Neural cell (in vitro differentiated cells): ENCODE data around the gene DPAGT1. TPM values are rescaled to one million over a fixed set of nuclear protein-coding genes. Genes with fewer than 3 reads are reported as not detected.

Source experiments
- H2AFZ ChIP-seq: fragments of 200-600, 300-800 bp; sonication (generic), shearing (Covaris generic); 2 replicates; pipeline ENCODE4 v1.6.0; 2014; ENCODE audit warnings: low read depth, mild to moderate bottlenecking, antibody characterized with exemption, low read length, moderate library complexity
- H3F3A ChIP-seq: fragments of 200-600 bp; shearing (Covaris generic); 2 replicates; pipeline ENCODE4 v1.6.1; 2016; ENCODE audit warnings: mild to moderate bottlenecking, moderate library complexity, mixed read lengths, antibody characterized with exemption, low read length; ENCODE audit not compliant: insufficient read depth, poor library complexity, severe bottlenecking
- H3K27ac ChIP-seq: fragments of 200-600, 300-800 bp; sonication (generic), shearing (Covaris generic); 2 replicates; pipeline ENCODE4 v1.5.1; 2014; ENCODE audit warnings: mild to moderate bottlenecking, low read length, moderate library complexity
- H3K27me3 ChIP-seq: fragments of 300-800, 200-600 bp; sonication (generic), shearing (Covaris generic); 2 replicates; pipeline ENCODE4 v1.6.0; 2014; ENCODE audit warnings: mild to moderate bottlenecking, low read depth, low read length, moderate library complexity; ENCODE audit not compliant: insufficient read depth
- H3K36me3 ChIP-seq: fragments of 300-800, 200-600 bp; sonication (generic), shearing (Covaris generic); 2 replicates; pipeline ENCODE4 v1.5.1; 2014; ENCODE audit warnings: mild to moderate bottlenecking, antibody characterized with exemption, low read length, moderate library complexity; ENCODE audit not compliant: insufficient read depth
- H3K4me2 ChIP-seq: fragments of 300-800, 200-600 bp; sonication (generic), shearing (Covaris generic); 2 replicates; pipeline ENCODE4 v1.6.0; 2014; ENCODE audit warnings: mild to moderate bottlenecking, low read length
- H3K4me3 ChIP-seq: fragments of 300-800, 200-600 bp; sonication (generic), shearing (Covaris generic); 2 replicates; pipeline ENCODE4 v1.5.1; 2014; ENCODE audit warnings: mild to moderate bottlenecking, low read length, moderate library complexity
- H3K79me2 ChIP-seq: fragments of 200-600 bp; shearing (Covaris generic); replicated peaks from 2 replicates; pipeline ENCODE4 v1.6.0; 2014; ENCODE audit warnings: mild to moderate bottlenecking, low read length, moderate library complexity; ENCODE audit not compliant: insufficient read depth
- H3K9ac ChIP-seq: fragments of 300-800, 200-600 bp; sonication (generic), shearing (Covaris generic); 2 replicates; pipeline ENCODE4 v1.6.1; 2016; ENCODE audit warnings: mild to moderate bottlenecking, low read length, mixed read lengths
- H3K9me2 ChIP-seq: fragments of 200-600 bp; shearing (Covaris generic); 2 replicates; pipeline ENCODE4 v1.6.1; 2016; ENCODE audit warnings: mild to moderate bottlenecking, low read length, mixed read lengths; ENCODE audit not compliant: insufficient read depth
- H3K9me3 ChIP-seq: fragments of 200-600, 300-800 bp; sonication (generic), shearing (Covaris generic); 2 replicates; pipeline ENCODE4 v1.6.1; 2016; ENCODE audit warnings: mild to moderate bottlenecking, mixed run types, low read length, moderate library complexity, mixed read lengths
- H4K20me1 ChIP-seq: fragments of 200-600 bp; shearing (Covaris generic); 2 replicates; pipeline ENCODE4 v1.6.1; 2016; ENCODE audit warnings: mild to moderate bottlenecking, mixed run types; ENCODE audit not compliant: insufficient read depth
- EP300 ChIP-seq: fragments of 450-650 bp; conservative IDR thresholded peaks from 2 replicates; pipeline ENCODE4 v1.6.1; 2014; ENCODE audit warnings: antibody characterized with exemption, mild to moderate bottlenecking, moderate library complexity; ENCODE audit not compliant: poor library complexity, severe bottlenecking
- EZH2 ChIP-seq: fragments of 200-600, 300-800 bp; shearing (Covaris generic), sonication (generic); IDR thresholded peaks from 2 replicates; pipeline ENCODE4 v1.6.1; 2014; ENCODE audit warnings: antibody characterized with exemption, low read length, borderline replicate concordance, mild to moderate bottlenecking; ENCODE audit not compliant: insufficient read depth, poor library complexity, severe bottlenecking
- MXI1 ChIP-seq: fragments of 450-650 bp; conservative IDR thresholded peaks from 2 replicates; pipeline ENCODE4 v1.6.1; 2014; ENCODE audit warnings: antibody characterized with exemption, mild to moderate bottlenecking; ENCODE audit not compliant: poor library complexity, severe bottlenecking
- POLR2AphosphoS5 ChIP-seq: IDR thresholded peaks from 2 replicates; pipeline ENCODE4 v1.6.1; 2012
- RAD21 ChIP-seq: fragments of 450-650 bp; conservative IDR thresholded peaks from 2 replicates; pipeline ENCODE4 v1.6.1; 2014; ENCODE audit warnings: antibody characterized with exemption, mild to moderate bottlenecking, moderate library complexity
- SMC3 ChIP-seq: fragments of 450-650 bp; conservative IDR thresholded peaks from 2 replicates; pipeline ENCODE4 v1.6.1; 2014; ENCODE audit warnings: antibody characterized with exemption, mild to moderate bottlenecking, moderate library complexity; ENCODE audit not compliant: poor library complexity
- TAF1 ChIP-seq: IDR thresholded peaks from 2 replicates; pipeline ENCODE4 v1.6.1; 2012; ENCODE audit warnings: low read depth
- polyA plus RNA-seq: library from polyadenylated mRNA; depleted of rRNA; stranded (reverse); fragments of >200 nt; gene quantifications from 2 replicates; pipeline ENCODE4 v1.2.3, GENCODE V29; 2014
- TF ChIP-seq, protein P1 (sequence below): fragments of 450-650 bp; IDR thresholded peaks from 2 replicates; pipeline ENCODE4 v1.5.1; 2014; ENCODE audit warnings: antibody characterized with exemption, mild to moderate bottlenecking, moderate library complexity; ENCODE audit not compliant: poor library complexity, severe bottlenecking
- TF ChIP-seq, protein P2 (sequence below): IDR thresholded peaks from 2 replicates; pipeline ENCODE4 v1.6.1; 2012; ENCODE audit warnings: borderline replicate concordance

Gene DPAGT1
- polyA plus RNA-seq, 1 donor from 2014 or later = 9.8 TPM

DNA sequence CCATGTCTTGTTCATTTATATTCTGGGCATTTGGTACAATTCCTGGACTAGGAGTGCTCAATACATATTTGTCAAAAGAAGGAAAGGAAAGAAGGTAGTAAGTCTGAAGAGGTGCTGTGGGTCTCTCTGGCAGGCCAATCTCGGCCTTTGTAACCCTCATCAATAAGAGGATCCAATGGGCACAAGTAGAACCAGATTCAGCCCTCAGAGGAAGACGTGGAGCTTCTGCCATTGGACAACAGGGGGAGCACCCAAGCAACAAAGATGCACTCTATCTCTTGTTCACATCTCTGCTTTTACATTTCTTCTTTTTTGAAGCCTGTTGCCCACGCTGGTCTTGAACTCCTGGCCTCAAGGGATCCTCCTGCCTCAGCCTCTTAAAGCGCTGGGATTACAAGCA, 36.3 kb downstream of the DPAGT1 start:
- TF ChIP-seq EP300 (no peak), MXI1 (no peak), TAF1 (no peak), SMC3 (peak; percentile 40), EZH2 (no peak), POLR2AphosphoS5 (no peak), RAD21 (peak; percentile 21)
- TF ChIP-seq, protein P1, sequence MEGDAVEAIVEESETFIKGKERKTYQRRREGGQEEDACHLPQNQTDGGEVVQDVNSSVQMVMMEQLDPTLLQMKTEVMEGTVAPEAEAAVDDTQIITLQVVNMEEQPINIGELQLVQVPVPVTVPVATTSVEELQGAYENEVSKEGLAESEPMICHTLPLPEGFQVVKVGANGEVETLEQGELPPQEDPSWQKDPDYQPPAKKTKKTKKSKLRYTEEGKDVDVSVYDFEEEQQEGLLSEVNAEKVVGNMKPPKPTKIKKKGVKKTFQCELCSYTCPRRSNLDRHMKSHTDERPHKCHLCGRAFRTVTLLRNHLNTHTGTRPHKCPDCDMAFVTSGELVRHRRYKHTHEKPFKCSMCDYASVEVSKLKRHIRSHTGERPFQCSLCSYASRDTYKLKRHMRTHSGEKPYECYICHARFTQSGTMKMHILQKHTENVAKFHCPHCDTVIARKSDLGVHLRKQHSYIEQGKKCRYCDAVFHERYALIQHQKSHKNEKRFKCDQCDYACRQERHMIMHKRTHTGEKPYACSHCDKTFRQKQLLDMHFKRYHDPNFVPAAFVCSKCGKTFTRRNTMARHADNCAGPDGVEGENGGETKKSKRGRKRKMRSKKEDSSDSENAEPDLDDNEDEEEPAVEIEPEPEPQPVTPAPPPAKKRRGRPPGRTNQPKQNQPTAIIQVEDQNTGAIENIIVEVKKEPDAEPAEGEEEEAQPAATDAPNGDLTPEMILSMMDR = peak; percentile 31
- TF ChIP-seq, protein P2, sequence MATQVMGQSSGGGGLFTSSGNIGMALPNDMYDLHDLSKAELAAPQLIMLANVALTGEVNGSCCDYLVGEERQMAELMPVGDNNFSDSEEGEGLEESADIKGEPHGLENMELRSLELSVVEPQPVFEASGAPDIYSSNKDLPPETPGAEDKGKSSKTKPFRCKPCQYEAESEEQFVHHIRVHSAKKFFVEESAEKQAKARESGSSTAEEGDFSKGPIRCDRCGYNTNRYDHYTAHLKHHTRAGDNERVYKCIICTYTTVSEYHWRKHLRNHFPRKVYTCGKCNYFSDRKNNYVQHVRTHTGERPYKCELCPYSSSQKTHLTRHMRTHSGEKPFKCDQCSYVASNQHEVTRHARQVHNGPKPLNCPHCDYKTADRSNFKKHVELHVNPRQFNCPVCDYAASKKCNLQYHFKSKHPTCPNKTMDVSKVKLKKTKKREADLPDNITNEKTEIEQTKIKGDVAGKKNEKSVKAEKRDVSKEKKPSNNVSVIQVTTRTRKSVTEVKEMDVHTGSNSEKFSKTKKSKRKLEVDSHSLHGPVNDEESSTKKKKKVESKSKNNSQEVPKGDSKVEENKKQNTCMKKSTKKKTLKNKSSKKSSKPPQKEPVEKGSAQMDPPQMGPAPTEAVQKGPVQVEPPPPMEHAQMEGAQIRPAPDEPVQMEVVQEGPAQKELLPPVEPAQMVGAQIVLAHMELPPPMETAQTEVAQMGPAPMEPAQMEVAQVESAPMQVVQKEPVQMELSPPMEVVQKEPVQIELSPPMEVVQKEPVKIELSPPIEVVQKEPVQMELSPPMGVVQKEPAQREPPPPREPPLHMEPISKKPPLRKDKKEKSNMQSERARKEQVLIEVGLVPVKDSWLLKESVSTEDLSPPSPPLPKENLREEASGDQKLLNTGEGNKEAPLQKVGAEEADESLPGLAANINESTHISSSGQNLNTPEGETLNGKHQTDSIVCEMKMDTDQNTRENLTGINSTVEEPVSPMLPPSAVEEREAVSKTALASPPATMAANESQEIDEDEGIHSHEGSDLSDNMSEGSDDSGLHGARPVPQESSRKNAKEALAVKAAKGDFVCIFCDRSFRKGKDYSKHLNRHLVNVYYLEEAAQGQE = no peak
- Histone ChIP-seq H3K9ac (no peak overlapping the region), H3K9me2 (no peaks in the 10 kb centered on the region), H3K4me3 (no peak overlapping the region), H3K27me3 (no peaks in the 10 kb centered on the region), H3K27ac (no peak overlapping the region), H2AFZ (no peak overlapping the region), H3F3A (no peaks in the 10 kb centered on the region), H3K79me2 (peaks cover 20% of the 10 kb centered on the region), H3K4me2 (no peak overlapping the region), H3K36me3 (no peaks in the 10 kb centered on the region), H3K9me3 (no peaks in the 10 kb centered on the region), H4K20me1 (no peaks in the 10 kb centered on the region)

DNA sequence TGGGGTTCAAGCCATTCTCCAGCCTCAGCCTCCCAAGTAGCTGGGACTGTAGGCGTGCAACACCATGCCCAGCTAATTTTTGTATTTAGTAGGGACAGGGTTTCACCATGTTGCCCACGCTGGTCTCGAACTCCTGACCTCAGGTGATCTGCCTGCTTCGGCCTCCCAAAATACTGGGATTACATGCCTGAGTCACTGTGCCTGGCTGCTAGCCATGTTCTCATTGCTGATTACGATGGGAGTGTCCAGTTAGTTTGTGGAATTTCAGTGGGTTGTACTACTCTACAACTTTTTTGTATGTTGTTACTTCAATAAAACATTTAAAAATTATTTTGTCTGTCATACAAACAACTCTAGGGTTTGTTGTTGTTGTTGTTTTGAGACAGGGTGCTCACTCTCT, 38.9 kb downstream of the DPAGT1 start:
- Histone ChIP-seq H4K20me1 (no peaks in the 10 kb centered on the region), H3K9me2 (no peaks in the 10 kb centered on the region), H3K9me3 (no peaks in the 10 kb centered on the region), H3K36me3 (no peaks in the 10 kb centered on the region), H2AFZ (no peak overlapping the region), H3K27ac (no peak overlapping the region), H3K79me2 (peaks cover 8% of the 10 kb centered on the region), H3F3A (no peaks in the 10 kb centered on the region), H3K9ac (no peak overlapping the region), H3K4me3 (no peak overlapping the region), H3K4me2 (no peak overlapping the region), H3K27me3 (no peaks in the 10 kb centered on the region)
- TF ChIP-seq TAF1 = no peak

DNA sequence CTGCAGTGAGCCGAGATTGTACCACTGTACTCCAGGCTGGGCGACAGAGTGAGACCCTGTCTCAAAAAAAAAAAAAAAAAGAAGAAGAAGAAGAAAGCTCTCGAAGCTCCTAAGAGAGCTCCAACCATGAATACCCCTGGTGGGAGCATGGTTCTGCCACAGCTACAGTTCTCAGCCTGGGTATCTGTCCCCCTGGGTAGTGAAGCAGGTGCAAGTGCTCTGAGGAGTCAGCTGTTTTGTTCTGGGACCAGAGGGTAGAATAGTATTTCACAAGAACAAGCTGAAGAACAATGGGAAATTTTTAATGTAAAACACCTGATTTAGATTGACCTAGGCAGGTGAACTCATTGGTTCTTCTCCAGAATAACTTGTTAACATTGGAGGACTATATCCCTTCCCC, 40.4 kb downstream of the DPAGT1 start:
- Histone ChIP-seq H3K4me3 (no peak overlapping the region), H4K20me1 (no peaks in the 10 kb centered on the region), H3K27me3 (no peaks in the 10 kb centered on the region), H3K79me2 (peaks cover 2% of the 10 kb centered on the region), H2AFZ (no peak overlapping the region), H3K9ac (no peak overlapping the region), H3K36me3 (no peaks in the 10 kb centered on the region), H3K4me2 (no peak overlapping the region), H3F3A (no peaks in the 10 kb centered on the region), H3K27ac (no peak overlapping the region), H3K9me3 (no peaks in the 10 kb centered on the region), H3K9me2 (no peaks in the 10 kb centered on the region)
- TF ChIP-seq EZH2 (no peak), EP300 (no peak), TAF1 (no peak), SMC3 (no peak), POLR2AphosphoS5 (no peak)
- TF ChIP-seq, protein P2 = no peak
- TF ChIP-seq, protein P1 = no peak
